LNCaP clone FGC (cell line): ENCODE measurements around the gene COL8A1.

Experiments used
- DNase-seq: peaks from one replicate; pipeline ENCODE4 v3.0.0-alpha.2; 2011; ENCODE audit warnings: low read depth
- H3K4me3 ChIP-seq: 2 replicates; pipeline ENCODE4 v1.5.1; 2011; ENCODE audit warnings: mild to moderate bottlenecking, low read depth, low read length, control low read depth
- TF ChIP-seq, protein P1 (sequence below): IDR thresholded peaks from 2 replicates; pipeline ENCODE4 v1.5.1; 2012; ENCODE audit warnings: mild to moderate bottlenecking; ENCODE audit not compliant: control insufficient read depth, insufficient read depth; ENCODE audit errors: extremely low read depth

COL8A1 gene

DNA sequence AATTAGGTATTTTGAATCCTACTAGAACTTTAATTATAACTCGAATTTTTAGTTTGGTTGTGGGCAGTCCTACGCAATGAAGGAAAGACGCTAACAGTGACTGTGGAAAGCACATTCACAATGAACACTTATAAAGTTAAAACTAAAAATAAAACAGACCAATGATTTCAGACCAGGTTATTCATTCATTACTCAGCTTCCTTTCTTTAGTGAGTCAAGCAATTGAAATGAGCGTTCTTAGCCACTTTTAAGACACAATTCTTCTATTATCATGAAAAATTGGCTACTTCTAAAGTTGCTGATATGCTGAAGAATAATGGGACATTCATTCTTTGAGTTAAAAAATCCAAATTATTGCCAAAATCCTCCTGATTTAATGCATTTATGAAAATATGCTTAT lies 113.3 kb downstream of the COL8A1 start:
- no peak overlapping the region for H3K4me3 ChIP-seq
- TF ChIP-seq, protein P1, sequence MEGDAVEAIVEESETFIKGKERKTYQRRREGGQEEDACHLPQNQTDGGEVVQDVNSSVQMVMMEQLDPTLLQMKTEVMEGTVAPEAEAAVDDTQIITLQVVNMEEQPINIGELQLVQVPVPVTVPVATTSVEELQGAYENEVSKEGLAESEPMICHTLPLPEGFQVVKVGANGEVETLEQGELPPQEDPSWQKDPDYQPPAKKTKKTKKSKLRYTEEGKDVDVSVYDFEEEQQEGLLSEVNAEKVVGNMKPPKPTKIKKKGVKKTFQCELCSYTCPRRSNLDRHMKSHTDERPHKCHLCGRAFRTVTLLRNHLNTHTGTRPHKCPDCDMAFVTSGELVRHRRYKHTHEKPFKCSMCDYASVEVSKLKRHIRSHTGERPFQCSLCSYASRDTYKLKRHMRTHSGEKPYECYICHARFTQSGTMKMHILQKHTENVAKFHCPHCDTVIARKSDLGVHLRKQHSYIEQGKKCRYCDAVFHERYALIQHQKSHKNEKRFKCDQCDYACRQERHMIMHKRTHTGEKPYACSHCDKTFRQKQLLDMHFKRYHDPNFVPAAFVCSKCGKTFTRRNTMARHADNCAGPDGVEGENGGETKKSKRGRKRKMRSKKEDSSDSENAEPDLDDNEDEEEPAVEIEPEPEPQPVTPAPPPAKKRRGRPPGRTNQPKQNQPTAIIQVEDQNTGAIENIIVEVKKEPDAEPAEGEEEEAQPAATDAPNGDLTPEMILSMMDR = no peak
- DNase-seq = no peak

DNA sequence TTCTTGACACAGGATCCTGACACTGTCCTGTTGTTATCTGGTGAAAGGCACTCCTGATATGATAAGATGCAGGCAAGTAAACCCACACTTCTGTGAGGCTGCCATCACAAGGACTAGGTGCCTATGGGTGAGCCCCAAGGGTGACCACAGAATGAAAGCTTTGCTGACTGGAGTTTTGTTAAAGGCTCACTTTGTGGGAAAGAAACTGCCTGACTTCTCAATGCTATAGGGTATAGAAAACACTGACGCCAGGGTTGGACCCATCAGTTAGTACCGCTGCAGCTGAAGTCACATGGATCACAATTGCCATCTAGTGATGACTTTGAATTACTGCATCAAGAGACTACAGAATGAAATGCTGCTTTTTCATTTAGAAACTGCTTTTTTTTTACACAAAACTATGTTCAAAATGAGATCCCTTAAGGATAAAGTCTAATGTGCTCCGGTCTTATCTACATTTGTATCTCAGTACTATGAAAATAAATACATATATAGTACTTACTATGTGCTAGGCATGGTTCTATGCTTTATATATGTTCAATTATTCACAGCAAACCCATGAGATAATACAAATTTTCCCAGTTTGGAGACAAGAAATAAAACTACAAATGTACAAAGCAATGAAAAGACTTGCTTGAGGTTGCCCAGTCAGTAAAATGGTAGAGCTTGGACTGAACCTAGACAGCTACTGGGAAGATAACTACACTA lies 115.0 kb downstream of the COL8A1 start:
- TF ChIP-seq, protein P1 = peak; percentile 82
- peak; percentile 17 for DNase-seq

DNA sequence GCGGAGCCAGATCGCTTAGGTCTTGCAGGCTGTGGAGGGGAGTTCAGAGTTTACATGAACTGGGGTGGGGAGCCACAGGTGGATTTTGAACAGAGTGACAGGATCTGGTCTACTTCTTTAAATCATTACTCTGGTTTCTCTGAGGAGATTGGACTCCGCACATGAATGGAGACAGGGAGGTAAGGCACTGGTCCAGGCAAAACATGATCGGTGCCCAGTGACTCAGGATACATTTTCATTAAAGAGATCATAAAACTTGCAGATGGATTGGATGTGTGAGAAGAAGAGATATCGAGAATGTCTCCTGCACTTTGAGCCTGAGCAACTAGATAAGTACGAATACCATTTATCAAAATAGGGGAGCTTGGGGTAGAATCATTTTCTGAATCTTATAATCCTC lies 117.4 kb downstream of the COL8A1 start:
- DNase-seq = no peak
- no peak overlapping the region for H3K4me3 ChIP-seq
- TF ChIP-seq, protein P1 = no peak

More for the DNA sequence above, 115.0 kb downstream of the COL8A1 start:
- no peak overlapping the region for H3K4me3 ChIP-seq

DNA sequence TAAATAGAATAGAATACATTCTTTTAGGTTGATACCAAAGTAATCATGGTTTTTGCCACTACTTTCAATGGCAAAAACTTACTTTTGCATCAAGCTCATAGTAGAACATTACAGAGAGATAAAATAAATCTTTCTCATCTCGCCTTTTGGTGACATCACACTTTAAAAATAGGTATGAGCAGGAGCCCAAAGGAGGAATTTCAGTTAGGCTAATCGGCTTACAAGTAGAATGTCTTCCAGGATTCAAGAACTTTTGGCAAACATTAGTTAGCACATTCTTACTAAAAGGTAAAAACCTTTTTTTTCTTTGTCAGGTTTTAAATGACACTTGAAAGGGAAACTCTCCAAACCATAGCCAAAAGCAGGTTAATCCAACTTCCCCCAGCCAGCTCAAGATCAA lies 119.6 kb downstream of the COL8A1 start:
- DNase-seq = no peak
- H3K4me3 ChIP-seq = no peak overlapping the region
- TF ChIP-seq, protein P1 = no peak

DNA sequence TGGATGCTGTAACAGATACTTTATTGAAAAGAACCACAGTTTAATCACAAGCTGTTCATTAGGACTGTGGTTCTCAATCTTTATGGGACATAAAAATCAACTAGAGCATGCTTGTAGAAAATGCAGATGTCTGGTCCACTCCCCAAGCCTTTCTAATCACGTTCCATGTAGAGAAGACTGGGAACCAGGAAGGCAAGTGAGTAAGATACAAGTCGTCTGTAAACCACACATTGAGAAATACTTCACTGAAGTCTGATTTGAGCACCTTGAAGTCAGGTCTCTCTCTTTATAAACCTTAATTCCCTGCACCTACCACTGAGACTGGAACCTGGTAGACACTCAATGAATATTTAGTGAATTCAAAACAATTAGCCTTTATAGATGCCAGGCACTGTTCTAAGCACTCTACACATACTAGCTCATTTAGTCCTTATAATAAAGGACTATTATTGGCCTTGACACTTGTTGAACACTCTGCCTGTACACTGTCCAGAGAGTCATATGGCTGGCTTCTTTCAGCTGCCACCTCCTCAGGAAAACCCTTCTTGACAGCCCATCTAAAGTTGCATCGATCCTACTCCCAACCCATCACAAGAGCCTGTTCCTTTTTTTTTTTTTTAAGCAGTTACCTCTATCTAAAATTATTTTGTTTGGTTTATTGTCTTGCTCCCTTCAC lies 120.2 kb downstream of the COL8A1 start:
- no peak overlapping the region for H3K4me3 ChIP-seq
- TF ChIP-seq, protein P1 = no peak
- DNase-seq = no peak

DNA sequence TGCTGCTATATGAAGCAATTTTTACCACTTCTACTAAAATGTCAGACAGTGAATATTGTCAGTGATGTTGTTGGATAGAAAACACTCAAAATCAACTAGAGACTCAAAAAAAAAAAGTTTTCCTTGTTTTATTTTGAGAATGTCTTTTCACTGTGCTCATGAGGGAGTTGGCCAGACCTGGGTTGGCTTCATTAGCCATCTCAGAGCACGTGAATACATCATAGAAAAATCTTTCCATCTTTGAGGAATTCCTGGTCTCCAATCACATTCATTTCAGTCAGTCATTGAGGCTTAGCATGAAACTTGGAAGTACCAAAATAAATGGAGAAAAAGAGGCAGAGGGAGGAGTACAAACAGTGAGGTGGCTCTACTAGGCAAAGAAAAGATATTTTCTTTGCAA lies 121.6 kb downstream of the COL8A1 start:
- no peak for DNase-seq
- TF ChIP-seq, protein P1 = no peak
- H3K4me3 ChIP-seq = no peak overlapping the region
